Urinary bladder (tissue), 4 donors: Measurements from ENCODE around the gene F2RL3. TPM values are rescaled to one million over a fixed set of nuclear protein-coding genes. Genes with fewer than 3 reads are reported as not detected.
"Not testable (repeated sequence)": the region's sequence is repeated elsewhere in the genome, so short reads cannot be mapped to it uniquely, and the experiment has no call there.

Experiments
- DNase-seq: peaks from one replicate; pipeline ENCODE4 v3.0.0-alpha.2; 2015; ENCODE audit errors: extremely low spot score
- H3K27ac ChIP-seq: one replicate; pipeline ENCODE4 v1.5.1; 2013; ENCODE audit warnings: low read depth, mild to moderate bottlenecking, moderate library complexity
- H3K36me3 ChIP-seq: one replicate; pipeline ENCODE4 v1.6.1; 2013; ENCODE audit warnings: mild to moderate bottlenecking, moderate library complexity; ENCODE audit not compliant: insufficient read depth
- H3K4me1 ChIP-seq: one replicate; pipeline ENCODE4 v1.6.1; 2013; ENCODE audit warnings: mild to moderate bottlenecking, moderate library complexity; ENCODE audit not compliant: insufficient read depth
- H3K4me3 ChIP-seq: one replicate; pipeline ENCODE4 v1.5.1; 2013; ENCODE audit warnings: low read depth, low read length
- WGBS: extraction: QIAGEN DNeasy Blood & Tissue Kit; methylation state at CpG from one replicate; pipeline ENCODE4 v1.1.7; 2013; 5-methylcytosine and 5-hydroxymethylcytosine counted together
- polyA plus RNA-seq: library from polyadenylated mRNA; stranded (reverse); fragments of 200-250 nt; gene quantifications from one replicate; pipeline ENCODE4 v1.2.3, GENCODE V29; 2013
- small RNA-seq: library from RNA; depleted of rRNA; stranded (forward); fragments of <200 nt; gene quantifications from one replicate; pipeline ENCODE3, GENCODE V24; 2014
- total RNA-seq: library from RNA; depleted of rRNA; stranded (reverse); fragments of >200 nt; gene quantifications from one replicate; pipeline ENCODE4 v1.2.3, GENCODE V29; 2014
- donor health status: healthy with polysubstance abuse.
- donor health status: healthy.

Gene F2RL3
- total and polyA plus RNA-seq, 2 donors = 0.63 to 5.4 TPM

DNA sequence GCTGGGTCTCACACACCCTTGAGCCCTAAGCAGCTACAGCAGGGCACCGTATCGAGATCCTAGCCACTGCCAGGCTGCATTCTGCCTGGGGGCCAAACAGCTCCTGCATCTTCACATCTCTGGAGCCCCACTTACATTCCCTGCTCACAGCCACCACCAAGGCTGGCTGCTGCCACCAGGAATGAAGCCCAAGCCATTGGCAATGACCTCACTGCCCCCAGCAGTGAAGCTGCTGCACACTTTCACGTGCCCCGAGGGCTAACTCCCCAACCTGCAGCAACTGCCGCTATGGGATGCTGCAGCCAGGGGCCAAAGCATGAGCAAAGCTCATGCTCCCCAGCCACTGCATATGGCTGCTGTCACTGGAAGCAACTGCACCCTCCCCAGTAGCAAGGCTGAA is 42.0 kb downstream of the F2RL3 start:
- H3K4me3 ChIP-seq = no peak overlapping the region
- no peak for DNase-seq
- no peak overlapping the region for H3K27ac ChIP-seq
- 82% methylated on average over 5 of the region's 5 CpGs for WGBS
- H3K36me3 ChIP-seq = no peaks in the 10 kb centered on the region
- no peaks in the 10 kb centered on the region for H3K4me1 ChIP-seq

DNA sequence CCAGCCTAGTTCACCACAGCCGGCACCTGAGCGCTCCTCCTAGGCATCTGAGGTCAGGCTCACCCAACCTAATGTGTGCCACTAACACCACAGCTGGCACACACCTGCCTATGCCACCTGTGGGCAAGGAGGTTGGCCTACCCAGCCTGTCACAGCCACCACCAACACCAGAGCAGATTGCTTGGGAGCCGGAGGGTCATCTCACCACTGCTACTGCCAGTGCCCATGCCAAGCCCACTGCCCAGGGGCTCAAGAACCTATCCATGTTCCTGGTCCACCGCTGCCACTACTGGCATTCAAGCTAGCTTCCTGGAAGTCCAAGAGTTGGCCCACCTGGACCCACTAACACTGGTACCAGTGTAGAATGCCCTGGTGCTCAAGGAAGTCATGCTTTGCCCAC is 42.5 kb downstream of the F2RL3 start:
- WGBS = 96% methylated on average over 4 of the region's 4 CpGs
- no peak for DNase-seq
- Histone ChIP-seq H3K36me3 (no peaks in the 10 kb centered on the region), H3K27ac (no peak overlapping the region), H3K4me1 (no peaks in the 10 kb centered on the region), H3K4me3 (no peak overlapping the region)

GRCh38 chr19:16934489-16934888 is 45.7 kb downstream of the F2RL3 start:
- Histone ChIP-seq H3K4me1 (no peaks in the 10 kb centered on the region), H3K27ac (no peak overlapping the region), H3K36me3 (no peaks in the 10 kb centered on the region), H3K4me3 (no peak overlapping the region)
- 95% methylated on average over 1 of the region's 1 CpG for WGBS
- no peak for DNase-seq

GRCh38 chr19:16936901-16937300 is 48.1 kb downstream of the F2RL3 start:
- no peak overlapping the region for H3K4me3 ChIP-seq
- H3K27ac ChIP-seq = no peak overlapping the region
- H3K36me3 ChIP-seq = no peaks in the 10 kb centered on the region
- no peaks in the 10 kb centered on the region for H3K4me1 ChIP-seq
- DNase-seq = no peak
- 83% methylated on average over 2 of the region's 2 CpGs for WGBS

DNA sequence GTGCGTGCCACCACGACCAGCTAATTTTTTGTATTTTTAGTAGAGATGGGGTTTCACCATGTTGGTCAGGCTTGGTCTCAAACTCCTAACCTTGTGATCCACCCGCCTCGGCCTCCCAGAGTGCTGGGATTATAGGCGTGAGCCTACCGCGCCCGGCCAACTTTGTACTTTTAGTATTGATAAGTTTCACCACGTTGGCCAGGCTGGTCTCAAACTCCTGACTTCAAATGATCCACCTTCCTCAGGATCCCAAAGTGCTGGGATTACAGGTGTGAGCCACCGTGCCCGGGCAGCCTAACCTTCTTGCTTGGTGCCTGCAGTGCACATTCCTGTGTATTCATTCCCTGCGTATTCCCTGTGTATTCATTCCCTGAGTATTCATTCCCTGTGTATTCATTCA is 49.0 kb downstream of the F2RL3 start:
- WGBS = 95% methylated on average over 12 of the region's 12 CpGs
- H3K4me3 ChIP-seq, H3K27ac ChIP-seq, H3K36me3 ChIP-seq, DNase-seq, H3K4me1 ChIP-seq: not testable (repeated sequence)

GRCh38 chr19:16938211-16938610 is 49.4 kb downstream of the F2RL3 start:
- Histone ChIP-seq H3K36me3 (no peaks in the 10 kb centered on the region), H3K27ac (no peak overlapping the region), H3K4me3 (no peak overlapping the region), H3K4me1 (no peaks in the 10 kb centered on the region)
- no peak for DNase-seq
- WGBS = 92% methylated on average over 11 of the region's 11 CpGs

GRCh38 chr19:16940063-16940462 is 51.3 kb downstream of the F2RL3 start:
- H3K36me3 ChIP-seq, DNase-seq, H3K27ac ChIP-seq, H3K4me3 ChIP-seq, H3K4me1 ChIP-seq: not testable (repeated sequence)
- 94% methylated on average over 7 of the region's 7 CpGs for WGBS

- WGBS = 88% methylated on average over 9 of the region's 9 CpGs
Observed at GRCh38 chr19:16940626-16941025, 51.8 kb downstream of the F2RL3 start.

More at GRCh38 chr19:16940626-16941025, 51.8 kb downstream of the F2RL3 start:
- no peak overlapping the region for H3K27ac ChIP-seq
- no peaks in the 10 kb centered on the region for H3K4me1 ChIP-seq
- DNase-seq = no peak
- H3K4me3 ChIP-seq = no peak overlapping the region
- H3K36me3 ChIP-seq = no peaks in the 10 kb centered on the region

Small RNA genes lying within 50 kb of the gene (small RNA-seq; reads per million reads assigned to genes)
- not detected for gene RN7SL823P
- not detected for gene RN7SL835P

Other genes with a start within 250 kb of the F2RL3 start
- 73.8 TPM for gene SMIM7, start 228.9 kb upstream of the F2RL3 start, total RNA-seq
- 84.3 TPM for gene SMIM7, start 228.9 kb upstream of the F2RL3 start, polyA plus RNA-seq
- gene TMEM38A, start 227.9 kb upstream of the F2RL3 start, total RNA-seq = 8.0 TPM
- 4.2 TPM for gene TMEM38A, start 227.9 kb upstream of the F2RL3 start, polyA plus RNA-seq
- gene NWD1, start 169.2 kb upstream of the F2RL3 start, total RNA-seq = 0.74 TPM
- gene NWD1, start 169.2 kb upstream of the F2RL3 start, polyA plus RNA-seq = 0.14 TPM
- gene SIN3B, start 59.6 kb upstream of the F2RL3 start, total RNA-seq = 32.9 TPM
- 33.3 TPM for gene SIN3B, start 59.6 kb upstream of the F2RL3 start, polyA plus RNA-seq
- gene CPAMD8, start 137.8 kb downstream of the F2RL3 start, total RNA-seq = 11.3 TPM
- 4.5 TPM for gene CPAMD8, start 137.8 kb downstream of the F2RL3 start, polyA plus RNA-seq
- 2.3 TPM for gene HAUS8, start 186.5 kb downstream of the F2RL3 start, total RNA-seq
- 6.0 TPM for gene HAUS8, start 186.5 kb downstream of the F2RL3 start, polyA plus RNA-seq
- 24.0 TPM for gene MYO9B, start 186.8 kb downstream of the F2RL3 start, total RNA-seq
- 55.2 TPM for gene MYO9B, start 186.8 kb downstream of the F2RL3 start, polyA plus RNA-seq